Erythroblast (primary cell): ENCODE data around the gene UNC13D.
"Not testable (repeated sequence)": the region's sequence is repeated elsewhere in the genome, so short reads cannot be mapped to it uniquely, and the experiment has no call there.

Experiments
- DNase-seq, 2 experiments: peaks; one replicate each; lab custom pipeline; 2025; lab: John Stamatoyannopoulos, UW
- GATA1 ChIP-seq: IDR thresholded peaks from 2 replicates; pipeline ENCODE4 v1.6.1; 2011; ENCODE audit warnings: low read depth, mild to moderate bottlenecking, control low read depth, low read length, moderate library complexity
- POLR2A ChIP-seq: IDR thresholded peaks from 2 replicates; pipeline ENCODE4 v1.6.1; 2011; ENCODE audit warnings: mild to moderate bottlenecking, low read length

The UNC13D gene

GRCh38 chr17:75869282-75870141, 25.3 kb upstream of the UNC13D start:
- no peak for TF ChIP-seq GATA1
- TF ChIP-seq POLR2A, result no peak
- no peak for DNase-seq

- not testable (repeated sequence) for DNase-seq
These were observed 24.6 kb upstream of the UNC13D start for GRCh38 chr17:75868730-75869281.

- DNase-seq, result not testable (repeated sequence)
These were observed 21.4 kb upstream of the UNC13D start for GRCh38 chr17:75865404-75866188.

- not testable (repeated sequence) for DNase-seq
These were observed 20.7 kb upstream of the UNC13D start for GRCh38 chr17:75864887-75865286.

GRCh38 chr17:75864448-75864871, 20.3 kb upstream of the UNC13D start:
- TF ChIP-seq POLR2A, result no peak
- TF ChIP-seq GATA1, result no peak
- no peak for DNase-seq

GRCh38 chr17:75861927-75862317, 17.7 kb upstream of the UNC13D start:
- TF ChIP-seq POLR2A, result no peak
- no peak for TF ChIP-seq GATA1
- DNase-seq, result no peak

GRCh38 chr17:75859358-75859757, 15.2 kb upstream of the UNC13D start:
- DNase-seq, result not testable (repeated sequence)

- TF ChIP-seq GATA1, result no peak
- TF ChIP-seq POLR2A, result no peak
- peak; percentile 48 to 64 for DNase-seq
These were observed 12.0 kb upstream of the UNC13D start for GRCh38 chr17:75856062-75856756.

- no peak for TF ChIP-seq GATA1
- peak; percentile 99 for TF ChIP-seq POLR2A
- DNase-seq, result peak; percentile 100
These were observed 11.3 kb upstream of the UNC13D start, which contains the start of gene WBP2 for GRCh38 chr17:75855310-75856061. TSS of gene WBP2 (minus strand) at chr17:75855335. CDS start at chr17:75855297, 38 bp downstream.

GRCh38 chr17:75854881-75855309, 10.7 kb upstream of the UNC13D start:
- TF ChIP-seq POLR2A (no peak), GATA1 (no peak)
- no peak for DNase-seq

GRCh38 chr17:75854101-75854748, 10.0 kb upstream of the UNC13D start:
- peak in 1 of 2 experiments; percentile 62 for DNase-seq
- TF ChIP-seq POLR2A (peak; percentile 31), GATA1 (no peak)

- DNase-seq, result peak in 1 of 2 experiments; percentile 41
- TF ChIP-seq GATA1 (no peak), POLR2A (no peak)
These were observed 9.2 kb upstream of the UNC13D start for GRCh38 chr17:75853433-75853832.

GRCh38 chr17:75851693-75851991, 7.4 kb upstream of the UNC13D start:
- not testable (repeated sequence) for DNase-seq
